ENCODE data around the gene SULT1C2.

- TF ChIP-seq CTCF (conservative IDR thresholded peaks at IDR 0.05): no peak
- no peak for TF ChIP-seq EZH2 (IDR thresholded peaks at IDR 0.05; ENCODE audit: low read depth)
These were observed 67.4 kb downstream of the SULT1C2 start for GRCh38 chr2:108355906-108356734.

All from PC-9 (cell line).